WTC11 (cell line): Measurements from ENCODE around the gene TMEM179B. TPM values are rescaled to one million over a fixed set of nuclear protein-coding genes. Genes with fewer than 3 reads are reported as not detected.
"Not testable (repeated sequence)": the region's sequence is repeated elsewhere in the genome, so short reads cannot be mapped to it uniquely, and the experiment has no call there.

Source experiments
- ATAC-seq: fragments of 200-7000 bp; cut with Tn5 transposase; 2 replicates; pipeline ENCODE4 v1.10.0; 2021; ENCODE audit warnings: mild to moderate bottlenecking, moderate library complexity
- CTCF ChIA-PET: fragments of 300-600 bp; sonication (Branson Sonifier 250); formaldehyde crosslinking; loops from one replicate; lab custom pipeline; 2021; ENCODE audit warnings: antibody characterized with exemption; lab: Charles Lee
- POLR2A ChIA-PET: fragments of 350-600 bp; sonication (Branson Sonifier 250); formaldehyde crosslinking; loops from one replicate; lab custom pipeline; 2021; ENCODE audit warnings: antibody characterized with exemption; lab: Charles Lee
- DNase-seq: peaks from one replicate; pipeline ENCODE4 v3.0.0; 2021; ENCODE audit warnings: low spot score
- H3K27ac Mint-ChIP-seq: 2 replicates; pipeline ENCODE4 v1.8.0; 2021; ENCODE audit warnings: mixed read lengths
- H3K27me3 Mint-ChIP-seq: 2 replicates; pipeline ENCODE4 v1.8.0; 2021; ENCODE audit warnings: low read depth, mild to moderate bottlenecking, moderate library complexity, mixed read lengths
- H3K36me3 Mint-ChIP-seq: 2 replicates; pipeline ENCODE4 v1.8.0; 2021; ENCODE audit warnings: mixed read lengths
- H3K4me1 Mint-ChIP-seq: 2 replicates; pipeline ENCODE4 v1.8.0; 2022; ENCODE audit warnings: mixed read lengths
- H3K4me3 Mint-ChIP-seq: 2 replicates; pipeline ENCODE4 v1.8.0; 2021; ENCODE audit warnings: mild to moderate bottlenecking, moderate library complexity, mixed read lengths
- H3K9me3 Mint-ChIP-seq: 2 replicates; pipeline ENCODE4 v1.8.0; 2021; ENCODE audit warnings: mixed read lengths
- CREM ChIP-seq: sonication (generic); formaldehyde crosslinking; IDR thresholded peaks from 2 replicates; pipeline ENCODE4 v1.8.1; 2022; ENCODE audit warnings: mild to moderate bottlenecking, missing genetic modification reagents, moderate library complexity
- ELF4 ChIP-seq: sonication (generic); formaldehyde crosslinking; IDR thresholded peaks from 2 replicates; pipeline ENCODE4 v1.8.1; 2022; ENCODE audit warnings: low read depth, mild to moderate bottlenecking, moderate library complexity, missing genetic modification reagents
- EMX1 ChIP-seq: fragments of 250-450 bp; sonication (Bioruptor Pico); IDR thresholded peaks from 2 replicates; pipeline ENCODE4 v1.8.0; 2021; ENCODE audit warnings: mild to moderate bottlenecking
- JUN ChIP-seq: sonication (generic); formaldehyde crosslinking; IDR thresholded peaks from 2 replicates; pipeline ENCODE4 v1.8.0; 2023; ENCODE audit warnings: mild to moderate bottlenecking, missing genetic modification reagents
- PRRX2 ChIP-seq: fragments of 250-450 bp; sonication (Bioruptor Pico); IDR thresholded peaks from 2 replicates; pipeline ENCODE4 v1.8.0; 2021; ENCODE audit warnings: mild to moderate bottlenecking
- SMAD4 ChIP-seq: sonication (generic); formaldehyde crosslinking; IDR thresholded peaks from 2 replicates; pipeline ENCODE4 v1.8.0; 2022; ENCODE audit warnings: mild to moderate bottlenecking, missing genetic modification reagents
- ZNF121 ChIP-seq: sonication (generic); formaldehyde crosslinking; IDR thresholded peaks from 2 replicates; pipeline ENCODE4 v1.8.0; 2023; ENCODE audit warnings: missing genetic modification reagents
- ZNF138 ChIP-seq: sonication (generic); formaldehyde crosslinking; conservative IDR thresholded peaks from 2 replicates; pipeline ENCODE4 v1.8.1; 2022; ENCODE audit warnings: mild to moderate bottlenecking, moderate library complexity, missing genetic modification reagents
- ZNF317 ChIP-seq: sonication (generic); formaldehyde crosslinking; IDR thresholded peaks from 2 replicates; pipeline ENCODE4 v1.8.1; 2023; ENCODE audit warnings: low read depth, mild to moderate bottlenecking, moderate library complexity, missing genetic modification reagents, borderline replicate concordance
- ZNF396 ChIP-seq: fragments of 250-450 bp; sonication (Bioruptor Pico); IDR thresholded peaks from 2 replicates; pipeline ENCODE4 v1.8.0; 2021; ENCODE audit warnings: mild to moderate bottlenecking, moderate library complexity, borderline replicate concordance
- ZNF416 ChIP-seq: fragments of 250-450 bp; sonication (Bioruptor Pico); IDR thresholded peaks from 2 replicates; pipeline ENCODE4 v1.9.0; 2021; ENCODE audit warnings: mild to moderate bottlenecking, inconsistent platforms
- total RNA-seq: library from RNA; stranded (reverse); gene quantifications from 3 replicates; pipeline ENCODE4 v1.2.3, GENCODE V29; 2021
- TF ChIP-seq, protein P1 (sequence below): sonication (generic); formaldehyde crosslinking; IDR thresholded peaks from 2 replicates; pipeline ENCODE4 v1.8.1; 2023; ENCODE audit warnings: mild to moderate bottlenecking, missing genetic modification reagents
- TF ChIP-seq, protein P2 (sequence below): sonication (generic); formaldehyde crosslinking; IDR thresholded peaks from 2 replicates; pipeline ENCODE4 v1.8.0; 2022; ENCODE audit warnings: missing genetic modification reagents
- TF ChIP-seq, protein P3 (sequence below): sonication (generic); formaldehyde crosslinking; IDR thresholded peaks from 2 replicates; pipeline ENCODE4 v1.8.1; 2022; ENCODE audit warnings: missing genetic modification reagents, borderline replicate concordance
- TF ChIP-seq, protein P4 (sequence below): sonication (generic); formaldehyde crosslinking; IDR thresholded peaks from 2 replicates; pipeline ENCODE4 v1.8.1; 2022; ENCODE audit warnings: low read depth, missing genetic modification reagents, borderline replicate concordance
- TF ChIP-seq, protein P5 (sequence below): sonication (generic); formaldehyde crosslinking; IDR thresholded peaks from 2 replicates; pipeline ENCODE4 v1.8.1; 2023; ENCODE audit warnings: mild to moderate bottlenecking, missing genetic modification reagents, borderline replicate concordance
- TF ChIP-seq, protein P6 (sequence below): sonication (generic); formaldehyde crosslinking; IDR thresholded peaks from 2 replicates; pipeline ENCODE4 v1.8.1; 2022; ENCODE audit warnings: low read depth, mild to moderate bottlenecking, moderate library complexity, missing genetic modification reagents, borderline replicate concordance
- TF ChIP-seq, protein P7 (sequence below): fragments of 250-450 bp; sonication (Bioruptor Pico); IDR thresholded peaks from 2 replicates; pipeline ENCODE4 v1.9.0; 2021; ENCODE audit warnings: moderate library complexity, mild to moderate bottlenecking, inconsistent platforms, borderline replicate concordance

The TMEM179B gene
- total RNA-seq, 1 experiment from 2014 or later: 21.4 TPM

DNA sequence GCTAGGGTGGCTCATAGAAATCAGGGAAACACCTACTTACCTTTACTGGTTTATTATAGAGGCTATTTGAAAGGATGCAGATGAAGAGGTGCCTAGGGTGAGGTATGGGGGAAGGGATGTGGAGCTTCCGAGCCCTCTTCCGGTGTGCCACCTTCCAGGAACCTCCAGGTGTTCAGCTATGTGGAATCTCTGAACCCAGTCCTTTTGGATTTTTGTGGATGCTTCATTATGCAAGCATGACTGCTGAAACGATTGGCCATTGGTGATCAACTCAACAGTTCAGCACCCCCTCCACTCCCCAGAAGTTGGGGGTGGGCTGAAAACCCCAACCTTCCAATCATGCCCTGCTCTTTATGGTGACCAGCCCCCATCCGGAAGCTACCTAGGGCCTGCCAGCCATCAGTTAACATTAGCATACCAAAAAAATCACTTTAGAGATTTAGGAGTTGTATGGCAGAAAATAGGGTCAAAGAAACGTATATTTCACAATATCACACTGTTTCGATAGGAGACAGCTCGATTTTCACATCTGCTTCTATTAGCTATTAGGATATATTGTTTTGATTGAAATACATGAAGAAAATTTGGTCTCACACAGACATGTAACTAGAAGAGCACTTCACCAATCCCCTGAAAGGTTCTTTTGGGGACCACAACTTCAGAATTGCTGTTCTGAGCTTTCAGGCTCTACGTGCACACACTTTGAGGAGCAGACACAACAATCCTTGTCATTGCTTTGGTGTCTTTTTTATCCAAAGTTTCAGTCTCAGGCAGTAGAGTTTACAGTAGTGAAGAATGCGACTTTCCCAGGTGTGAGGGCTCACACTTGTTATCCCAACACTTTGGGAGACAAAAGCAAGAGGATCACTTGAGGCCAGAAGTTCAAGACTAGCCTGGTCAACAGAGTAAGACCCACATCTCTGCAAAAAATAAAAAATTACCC is 29.1 kb upstream of the TMEM179B start (continued):
- TF ChIP-seq JUN (CRISPR knock-in tag) (no peak), ZNF138 (no peak), SMAD4 (no peak), PRRX2 (no peak), ZNF416 (CRISPR knock-in tag) (no peak), ZNF317 (CRISPR knock-in tag) (no peak), ZNF396 (CRISPR knock-in tag) (no peak), ELF4 (CRISPR knock-in tag) (no peak), ZNF121 (0 out of 2 replicates have a peak, but pooled peaks have one; percentile 41), CREM (CRISPR knock-in tag) (no peak), EMX1 (CRISPR knock-in tag) (no peak)
- TF ChIP-seq, protein P1, sequence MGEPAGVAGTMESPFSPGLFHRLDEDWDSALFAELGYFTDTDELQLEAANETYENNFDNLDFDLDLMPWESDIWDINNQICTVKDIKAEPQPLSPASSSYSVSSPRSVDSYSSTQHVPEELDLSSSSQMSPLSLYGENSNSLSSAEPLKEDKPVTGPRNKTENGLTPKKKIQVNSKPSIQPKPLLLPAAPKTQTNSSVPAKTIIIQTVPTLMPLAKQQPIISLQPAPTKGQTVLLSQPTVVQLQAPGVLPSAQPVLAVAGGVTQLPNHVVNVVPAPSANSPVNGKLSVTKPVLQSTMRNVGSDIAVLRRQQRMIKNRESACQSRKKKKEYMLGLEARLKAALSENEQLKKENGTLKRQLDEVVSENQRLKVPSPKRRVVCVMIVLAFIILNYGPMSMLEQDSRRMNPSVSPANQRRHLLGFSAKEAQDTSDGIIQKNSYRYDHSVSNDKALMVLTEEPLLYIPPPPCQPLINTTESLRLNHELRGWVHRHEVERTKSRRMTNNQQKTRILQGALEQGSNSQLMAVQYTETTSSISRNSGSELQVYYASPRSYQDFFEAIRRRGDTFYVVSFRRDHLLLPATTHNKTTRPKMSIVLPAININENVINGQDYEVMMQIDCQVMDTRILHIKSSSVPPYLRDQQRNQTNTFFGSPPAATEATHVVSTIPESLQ: no peak
- TF ChIP-seq, protein P2, sequence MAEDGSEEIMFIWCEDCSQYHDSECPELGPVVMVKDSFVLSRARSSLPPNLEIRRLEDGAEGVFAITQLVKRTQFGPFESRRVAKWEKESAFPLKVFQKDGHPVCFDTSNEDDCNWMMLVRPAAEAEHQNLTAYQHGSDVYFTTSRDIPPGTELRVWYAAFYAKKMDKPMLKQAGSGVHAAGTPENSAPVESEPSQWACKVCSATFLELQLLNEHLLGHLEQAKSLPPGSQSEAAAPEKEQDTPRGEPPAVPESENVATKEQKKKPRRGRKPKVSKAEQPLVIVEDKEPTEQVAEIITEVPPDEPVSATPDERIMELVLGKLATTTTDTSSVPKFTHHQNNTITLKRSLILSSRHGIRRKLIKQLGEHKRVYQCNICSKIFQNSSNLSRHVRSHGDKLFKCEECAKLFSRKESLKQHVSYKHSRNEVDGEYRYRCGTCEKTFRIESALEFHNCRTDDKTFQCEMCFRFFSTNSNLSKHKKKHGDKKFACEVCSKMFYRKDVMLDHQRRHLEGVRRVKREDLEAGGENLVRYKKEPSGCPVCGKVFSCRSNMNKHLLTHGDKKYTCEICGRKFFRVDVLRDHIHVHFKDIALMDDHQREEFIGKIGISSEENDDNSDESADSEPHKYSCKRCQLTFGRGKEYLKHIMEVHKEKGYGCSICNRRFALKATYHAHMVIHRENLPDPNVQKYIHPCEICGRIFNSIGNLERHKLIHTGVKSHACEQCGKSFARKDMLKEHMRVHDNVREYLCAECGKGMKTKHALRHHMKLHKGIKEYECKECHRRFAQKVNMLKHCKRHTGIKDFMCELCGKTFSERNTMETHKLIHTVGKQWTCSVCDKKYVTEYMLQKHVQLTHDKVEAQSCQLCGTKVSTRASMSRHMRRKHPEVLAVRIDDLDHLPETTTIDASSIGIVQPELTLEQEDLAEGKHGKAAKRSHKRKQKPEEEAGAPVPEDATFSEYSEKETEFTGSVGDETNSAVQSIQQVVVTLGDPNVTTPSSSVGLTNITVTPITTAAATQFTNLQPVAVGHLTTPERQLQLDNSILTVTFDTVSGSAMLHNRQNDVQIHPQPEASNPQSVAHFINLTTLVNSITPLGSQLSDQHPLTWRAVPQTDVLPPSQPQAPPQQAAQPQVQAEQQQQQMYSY (CRISPR knock-in tag): no peak
- TF ChIP-seq, protein P3, sequence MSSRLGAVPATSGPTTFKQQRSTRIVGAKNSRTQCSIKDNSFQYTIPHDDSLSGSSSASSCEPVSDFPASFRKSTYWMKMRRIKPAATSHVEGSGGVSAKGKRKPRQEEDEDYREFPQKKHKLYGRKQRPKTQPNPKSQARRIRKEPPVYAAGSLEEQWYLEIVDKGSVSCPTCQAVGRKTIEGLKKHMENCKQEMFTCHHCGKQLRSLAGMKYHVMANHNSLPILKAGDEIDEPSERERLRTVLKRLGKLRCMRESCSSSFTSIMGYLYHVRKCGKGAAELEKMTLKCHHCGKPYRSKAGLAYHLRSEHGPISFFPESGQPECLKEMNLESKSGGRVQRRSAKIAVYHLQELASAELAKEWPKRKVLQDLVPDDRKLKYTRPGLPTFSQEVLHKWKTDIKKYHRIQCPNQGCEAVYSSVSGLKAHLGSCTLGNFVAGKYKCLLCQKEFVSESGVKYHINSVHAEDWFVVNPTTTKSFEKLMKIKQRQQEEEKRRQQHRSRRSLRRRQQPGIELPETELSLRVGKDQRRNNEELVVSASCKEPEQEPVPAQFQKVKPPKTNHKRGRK (CRISPR knock-in tag): 0 out of 2 replicates have a peak, but pooled peaks have one; percentile 61
- TF ChIP-seq, protein P4, sequence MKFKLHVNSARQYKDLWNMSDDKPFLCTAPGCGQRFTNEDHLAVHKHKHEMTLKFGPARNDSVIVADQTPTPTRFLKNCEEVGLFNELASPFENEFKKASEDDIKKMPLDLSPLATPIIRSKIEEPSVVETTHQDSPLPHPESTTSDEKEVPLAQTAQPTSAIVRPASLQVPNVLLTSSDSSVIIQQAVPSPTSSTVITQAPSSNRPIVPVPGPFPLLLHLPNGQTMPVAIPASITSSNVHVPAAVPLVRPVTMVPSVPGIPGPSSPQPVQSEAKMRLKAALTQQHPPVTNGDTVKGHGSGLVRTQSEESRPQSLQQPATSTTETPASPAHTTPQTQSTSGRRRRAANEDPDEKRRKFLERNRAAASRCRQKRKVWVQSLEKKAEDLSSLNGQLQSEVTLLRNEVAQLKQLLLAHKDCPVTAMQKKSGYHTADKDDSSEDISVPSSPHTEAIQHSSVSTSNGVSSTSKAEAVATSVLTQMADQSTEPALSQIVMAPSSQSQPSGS: no peak
- TF ChIP-seq, protein P5, sequence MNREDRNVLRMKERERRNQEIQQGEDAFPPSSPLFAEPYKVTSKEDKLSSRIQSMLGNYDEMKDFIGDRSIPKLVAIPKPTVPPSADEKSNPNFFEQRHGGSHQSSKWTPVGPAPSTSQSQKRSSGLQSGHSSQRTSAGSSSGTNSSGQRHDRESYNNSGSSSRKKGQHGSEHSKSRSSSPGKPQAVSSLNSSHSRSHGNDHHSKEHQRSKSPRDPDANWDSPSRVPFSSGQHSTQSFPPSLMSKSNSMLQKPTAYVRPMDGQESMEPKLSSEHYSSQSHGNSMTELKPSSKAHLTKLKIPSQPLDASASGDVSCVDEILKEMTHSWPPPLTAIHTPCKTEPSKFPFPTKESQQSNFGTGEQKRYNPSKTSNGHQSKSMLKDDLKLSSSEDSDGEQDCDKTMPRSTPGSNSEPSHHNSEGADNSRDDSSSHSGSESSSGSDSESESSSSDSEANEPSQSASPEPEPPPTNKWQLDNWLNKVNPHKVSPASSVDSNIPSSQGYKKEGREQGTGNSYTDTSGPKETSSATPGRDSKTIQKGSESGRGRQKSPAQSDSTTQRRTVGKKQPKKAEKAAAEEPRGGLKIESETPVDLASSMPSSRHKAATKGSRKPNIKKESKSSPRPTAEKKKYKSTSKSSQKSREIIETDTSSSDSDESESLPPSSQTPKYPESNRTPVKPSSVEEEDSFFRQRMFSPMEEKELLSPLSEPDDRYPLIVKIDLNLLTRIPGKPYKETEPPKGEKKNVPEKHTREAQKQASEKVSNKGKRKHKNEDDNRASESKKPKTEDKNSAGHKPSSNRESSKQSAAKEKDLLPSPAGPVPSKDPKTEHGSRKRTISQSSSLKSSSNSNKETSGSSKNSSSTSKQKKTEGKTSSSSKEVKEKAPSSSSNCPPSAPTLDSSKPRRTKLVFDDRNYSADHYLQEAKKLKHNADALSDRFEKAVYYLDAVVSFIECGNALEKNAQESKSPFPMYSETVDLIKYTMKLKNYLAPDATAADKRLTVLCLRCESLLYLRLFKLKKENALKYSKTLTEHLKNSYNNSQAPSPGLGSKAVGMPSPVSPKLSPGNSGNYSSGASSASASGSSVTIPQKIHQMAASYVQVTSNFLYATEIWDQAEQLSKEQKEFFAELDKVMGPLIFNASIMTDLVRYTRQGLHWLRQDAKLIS (CRISPR knock-in tag): 0 out of 2 replicates have a peak, but pooled peaks have one; percentile 32
- TF ChIP-seq, protein P6, sequence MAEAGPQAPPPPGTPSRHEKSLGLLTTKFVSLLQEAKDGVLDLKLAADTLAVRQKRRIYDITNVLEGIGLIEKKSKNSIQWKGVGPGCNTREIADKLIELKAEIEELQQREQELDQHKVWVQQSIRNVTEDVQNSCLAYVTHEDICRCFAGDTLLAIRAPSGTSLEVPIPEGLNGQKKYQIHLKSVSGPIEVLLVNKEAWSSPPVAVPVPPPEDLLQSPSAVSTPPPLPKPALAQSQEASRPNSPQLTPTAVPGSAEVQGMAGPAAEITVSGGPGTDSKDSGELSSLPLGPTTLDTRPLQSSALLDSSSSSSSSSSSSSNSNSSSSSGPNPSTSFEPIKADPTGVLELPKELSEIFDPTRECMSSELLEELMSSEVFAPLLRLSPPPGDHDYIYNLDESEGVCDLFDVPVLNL: no peak
- TF ChIP-seq, protein P7, sequence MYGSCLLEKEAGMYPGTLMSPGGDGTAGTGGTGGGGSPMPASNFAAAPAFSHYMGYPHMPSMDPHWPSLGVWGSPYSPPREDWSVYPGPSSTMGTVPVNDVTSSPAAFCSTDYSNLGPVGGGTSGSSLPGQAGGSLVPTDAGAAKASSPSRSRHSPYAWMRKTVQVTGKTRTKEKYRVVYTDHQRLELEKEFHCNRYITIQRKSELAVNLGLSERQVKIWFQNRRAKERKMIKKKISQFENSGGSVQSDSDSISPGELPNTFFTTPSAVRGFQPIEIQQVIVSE (CRISPR knock-in tag): no peak

DNA sequence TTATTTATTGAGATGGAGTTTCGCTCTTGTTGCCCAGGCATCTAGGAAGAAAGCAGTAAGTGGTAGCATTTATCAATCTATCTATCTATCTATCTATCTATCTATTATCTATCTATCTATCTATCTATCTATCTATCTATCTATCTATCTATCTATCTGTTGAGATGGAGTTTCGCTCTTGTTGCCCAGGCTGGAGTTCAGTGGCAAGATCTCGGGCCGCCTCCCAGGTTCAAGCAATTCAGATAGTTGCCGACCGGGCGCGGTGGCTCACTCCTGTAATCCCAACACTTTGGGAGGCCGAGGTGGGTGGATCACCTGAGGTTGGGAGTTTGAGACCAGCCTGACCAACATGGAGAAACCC is 26.4 kb upstream of the TMEM179B start:
- peak; percentile 32 for DNase-seq
- not testable (repeated sequence) for H3K9me3 Mint-ChIP-seq, ATAC-seq, H3K27me3 Mint-ChIP-seq
- CTCF ChIA-PET: interaction anchor here (0.6 to 5.4 kb wide), 6 partner anchors 10 to 169 kb away, joined by 3 to 66 read pairs (median 4); partner anchors contain the start of genes HNRNPUL2, TAF6L, TMEM179B and TTC9C
- Mint-ChIP-seq H3K27ac (peak overlapping the region; percentile 95), H3K36me3 (peaks cover 21% of the 10 kb centered on the region), H3K4me1 (peaks cover 32% of the 10 kb centered on the region), H3K4me3 (peak overlapping the region; percentile 89)
- POLR2A ChIA-PET: interaction anchor here (0.6 to 1.4 kb wide), 5 partner anchors 55 to 1483 kb away, joined by 3 to 6 read pairs (median 5); partner anchors contain the start of genes C11orf98 and CSKMT
